GM18858 (cell line): ENCODE measurements around the gene SPATA13.

Source experiments
- ATAC-seq: cut with Tn5 transposase; IDR thresholded peaks from one replicate; pipeline ENCODE4 v1.9.1; 2021; ENCODE audit not compliant: unreplicated experiment

Gene SPATA13

DNA sequence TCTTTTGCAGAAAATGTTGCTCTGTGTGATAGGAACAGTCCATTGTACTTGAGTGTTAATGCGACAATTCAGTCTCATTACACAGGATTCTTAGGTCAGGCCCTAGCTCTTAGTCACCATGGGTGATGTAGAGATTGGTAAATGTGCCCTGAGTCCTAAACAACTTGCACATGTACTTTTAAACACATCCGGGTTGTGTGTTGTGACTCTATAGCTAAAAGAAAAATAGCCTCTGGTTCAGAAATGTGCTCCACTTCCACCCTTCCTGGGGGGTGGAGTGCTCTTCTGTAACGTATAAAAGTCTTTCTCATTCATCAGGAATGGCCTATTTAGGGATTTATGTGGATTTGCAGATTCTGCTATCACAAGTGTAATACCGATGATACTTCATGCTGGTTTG is 5.2 kb downstream of the SPATA13 start:
- ATAC-seq, result no peak

DNA sequence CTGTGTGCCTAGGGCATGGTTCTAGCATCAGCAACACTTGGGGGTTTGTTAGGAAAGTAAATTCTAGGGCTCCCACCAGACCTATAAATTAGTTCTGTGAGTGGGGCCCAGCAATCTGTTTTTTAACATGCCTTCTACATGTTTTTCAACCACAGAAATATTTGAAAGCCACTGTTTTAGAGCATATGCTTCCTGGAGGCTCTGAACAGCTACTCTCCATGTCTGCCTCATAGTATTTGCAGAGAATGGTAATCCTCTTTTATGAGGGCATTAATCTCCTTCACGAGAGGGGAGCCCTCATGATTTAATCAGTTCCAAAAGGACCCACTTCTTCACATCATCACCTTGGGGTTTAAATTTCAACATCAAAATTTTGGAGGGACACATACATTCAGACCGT is 6.0 kb downstream of the SPATA13 start:
- no peak for ATAC-seq

- no peak for ATAC-seq
Observed at GRCh38 chr13:24167666-24168391, 7.3 kb downstream of the SPATA13 start.

- no peak for ATAC-seq
Observed at GRCh38 chr13:24168392-24168750, 7.9 kb downstream of the SPATA13 start.

GRCh38 chr13:24168979-24169378 is 8.5 kb downstream of the SPATA13 start:
- ATAC-seq, result no peak

DNA sequence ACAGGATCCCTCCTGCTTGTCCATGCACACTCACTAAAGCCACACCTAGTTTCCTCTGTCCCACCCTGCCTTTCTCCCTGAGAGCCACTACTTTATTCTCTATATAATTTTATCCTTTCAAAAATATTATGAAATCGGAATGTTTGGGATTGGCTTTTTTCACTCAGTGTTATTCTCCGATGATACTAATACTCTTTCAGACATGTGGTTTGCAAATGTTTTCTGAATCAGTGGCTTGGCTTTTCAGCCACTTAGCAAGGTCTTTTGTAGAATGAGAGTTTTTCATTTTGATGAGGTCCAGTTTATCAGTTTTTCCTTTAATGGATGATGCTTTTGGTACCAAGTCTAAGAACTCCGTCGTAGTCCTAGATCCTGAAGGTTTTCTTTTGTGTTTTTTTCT is 11.6 kb downstream of the SPATA13 start:
- no peak for ATAC-seq

GRCh38 chr13:24173795-24174194 is 13.3 kb downstream of the SPATA13 start:
- no peak for ATAC-seq

DNA sequence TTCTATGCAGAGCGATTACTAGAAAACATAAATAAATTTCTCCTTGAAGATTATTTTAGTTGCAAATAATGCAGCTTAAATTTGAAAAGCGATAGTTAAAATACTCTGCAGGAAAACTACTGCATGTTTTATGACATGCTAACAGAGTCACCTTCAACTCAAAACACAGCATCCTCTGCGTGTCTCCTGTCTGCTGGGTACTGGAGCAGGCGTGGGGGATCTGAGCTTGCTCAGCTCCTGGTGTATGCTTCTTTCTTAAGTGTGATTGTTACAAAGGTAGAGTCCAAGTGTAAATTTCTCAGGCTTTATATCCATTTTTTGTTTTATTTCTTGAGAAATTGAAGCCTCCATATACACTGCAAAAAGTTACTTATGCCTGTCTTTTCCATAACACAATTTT is 15.3 kb downstream of the SPATA13 start:
- no peak for ATAC-seq

DNA sequence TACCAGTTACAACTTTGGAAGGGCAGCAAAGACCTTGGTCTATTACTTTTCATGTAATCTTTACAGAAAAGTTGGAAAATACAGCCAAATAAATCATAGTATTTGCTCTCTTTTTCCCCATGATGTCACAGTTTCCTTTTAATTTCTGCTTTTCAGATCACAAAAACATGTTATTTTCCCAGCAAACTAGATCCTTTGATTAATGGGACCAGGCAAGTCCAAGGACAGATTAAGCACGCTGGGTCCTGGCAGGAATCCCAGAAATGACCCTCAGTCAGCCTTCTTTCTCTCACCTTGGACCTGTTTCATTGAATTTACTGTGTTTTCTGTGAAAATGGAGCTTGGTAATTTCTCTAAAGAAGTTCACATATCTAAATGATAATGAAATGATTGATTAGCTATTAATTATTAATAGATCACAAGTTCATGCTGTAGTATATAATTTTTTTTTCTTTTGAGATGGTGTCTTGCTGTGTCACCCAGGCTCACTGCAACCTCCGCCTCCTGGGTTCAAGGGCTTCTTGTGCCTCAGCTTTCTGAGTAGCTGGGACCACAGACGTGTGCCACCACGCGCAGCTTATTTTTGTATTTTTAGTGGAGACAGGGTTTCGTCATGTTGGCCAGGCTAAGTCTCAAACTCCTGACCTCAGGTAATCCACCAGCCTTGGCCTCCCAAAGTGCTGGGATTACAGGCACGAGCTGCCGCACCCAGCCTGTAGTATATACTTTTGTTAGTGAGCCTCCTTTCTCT is 16.0 kb downstream of the SPATA13 start:
- ATAC-seq, result no peak

- no peak for ATAC-seq
Observed at GRCh38 chr13:24178847-24179485, 18.4 kb downstream of the SPATA13 start.

GRCh38 chr13:24179486-24179850 is 18.9 kb downstream of the SPATA13 start:
- no peak for ATAC-seq

DNA sequence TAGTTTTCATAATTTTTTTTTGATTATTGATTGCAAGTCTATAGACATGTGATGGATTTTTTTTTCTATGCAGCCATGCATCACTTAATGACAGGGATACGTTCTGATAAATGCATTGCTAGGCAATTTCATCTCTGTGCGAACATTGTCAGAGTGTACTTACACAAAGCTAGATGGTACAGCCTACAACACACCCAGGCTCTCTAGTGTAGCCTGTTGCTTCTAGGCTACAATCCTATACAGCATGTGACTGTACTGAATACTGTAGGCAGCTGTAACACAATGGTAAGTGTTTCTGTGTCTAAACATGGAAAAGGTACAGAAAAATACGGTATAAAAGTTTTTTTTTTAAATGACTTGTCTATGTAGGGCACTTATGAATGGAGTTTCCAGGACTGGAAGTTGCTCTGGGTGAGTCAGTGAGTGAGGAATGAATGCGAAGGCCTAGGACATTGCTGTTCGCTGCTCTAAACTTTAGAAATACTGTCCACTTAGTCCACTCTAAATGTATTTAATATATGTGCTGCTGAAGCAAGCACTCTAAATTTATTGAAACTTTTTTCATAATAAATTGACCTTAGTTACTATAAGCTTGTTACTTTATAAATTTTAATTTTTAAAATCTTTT is 20.3 kb downstream of the SPATA13 start:
- no peak for ATAC-seq

- no peak for ATAC-seq
Observed at GRCh38 chr13:24181991-24182702, 21.6 kb downstream of the SPATA13 start.

GRCh38 chr13:24182703-24183081 is 22.2 kb downstream of the SPATA13 start:
- no peak for ATAC-seq

GRCh38 chr13:24183741-24184182 is 23.2 kb downstream of the SPATA13 start:
- ATAC-seq, result no peak

DNA sequence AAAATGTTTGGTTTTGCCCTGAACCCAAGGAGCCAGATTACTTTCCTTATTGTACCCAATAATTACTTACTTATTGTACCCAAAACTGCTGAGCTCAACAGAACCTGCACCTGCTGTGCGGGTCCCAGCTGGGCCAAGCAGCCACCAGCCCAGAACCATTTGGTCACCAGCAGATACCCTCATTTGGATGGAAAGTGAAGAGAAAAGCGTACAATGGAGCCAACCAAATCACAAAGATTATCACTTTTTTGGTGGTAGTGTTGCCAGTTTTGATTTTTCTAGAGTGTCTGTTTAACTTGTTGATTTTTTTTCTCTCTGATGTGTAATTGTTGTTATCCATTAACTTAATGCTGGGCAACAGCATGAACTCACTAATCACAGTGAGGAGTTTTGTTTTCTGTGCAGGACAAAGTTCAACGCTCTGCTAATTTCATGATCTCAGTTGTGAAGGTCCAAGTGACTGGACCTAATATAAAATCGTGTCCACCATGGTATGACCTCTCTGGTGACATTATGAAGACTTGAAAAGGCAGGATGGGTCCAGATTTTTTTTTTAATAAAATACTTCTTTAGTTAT is 23.8 kb downstream of the SPATA13 start:
- ATAC-seq, result no peak

DNA sequence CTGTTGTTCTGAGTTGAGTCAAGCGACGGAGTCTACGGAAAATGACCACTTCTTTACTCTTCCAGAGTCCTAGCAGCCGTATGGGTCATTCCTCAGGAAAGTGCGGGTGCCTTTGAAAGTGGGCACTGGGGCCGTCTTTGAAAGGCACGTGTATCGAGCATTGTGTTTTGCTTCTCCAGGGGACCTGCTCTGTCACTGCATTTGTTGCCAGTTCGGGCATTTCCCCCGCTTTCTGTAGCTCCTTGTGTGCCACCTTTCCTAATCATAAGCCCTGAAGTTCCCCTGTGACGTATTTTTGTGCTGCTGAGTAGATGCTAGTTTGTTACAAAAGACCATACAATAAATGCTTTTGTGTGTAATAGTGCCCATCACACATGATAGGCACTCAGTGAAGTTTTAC is 24.4 kb downstream of the SPATA13 start:
- ATAC-seq, result no peak

DNA sequence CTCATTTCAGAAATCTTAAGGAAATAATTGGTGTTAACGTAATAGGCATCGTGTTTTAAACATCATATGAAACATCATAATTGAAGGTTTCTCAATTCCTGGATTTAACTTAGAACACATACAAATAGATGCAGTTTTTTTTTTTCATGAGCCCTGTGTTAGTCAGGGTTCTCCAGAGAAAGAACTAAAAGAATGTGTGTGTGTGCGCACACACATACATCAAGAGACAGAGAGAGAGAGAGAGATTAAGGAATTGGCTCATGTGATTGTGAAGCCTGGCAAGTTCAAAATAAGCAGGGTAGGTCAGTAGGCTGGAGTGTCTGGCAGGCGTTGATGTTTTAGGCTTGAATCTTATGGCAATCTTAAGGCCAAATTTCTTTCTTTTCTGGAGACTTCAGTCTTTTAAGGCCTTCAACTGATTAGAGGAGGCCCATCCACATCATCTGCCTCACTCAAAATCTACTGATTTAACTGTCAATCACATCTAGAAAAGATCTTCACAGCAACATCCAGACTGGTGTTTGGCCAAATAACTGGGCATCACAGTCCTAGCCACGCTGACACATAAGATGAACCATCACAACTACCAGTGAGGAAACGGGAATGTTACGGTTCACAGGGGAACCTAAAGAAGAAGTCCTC is 25.2 kb downstream of the SPATA13 start:
- no peak for ATAC-seq

- no peak for ATAC-seq
Observed at GRCh38 chr13:24187185-24187584, 26.7 kb downstream of the SPATA13 start.

GRCh38 chr13:24192057-24192810 is 31.7 kb downstream of the SPATA13 start:
- ATAC-seq, result no peak
